GM18499 (cell line): ENCODE measurements around the gene SETD3.

Experiments used
- ATAC-seq: cut with Tn5 transposase; IDR thresholded peaks from one replicate; pipeline ENCODE4 v1.9.1; 2021; ENCODE audit warnings: moderate number of reproducible peaks; ENCODE audit not compliant: insufficient read depth, unreplicated experiment

The SETD3 gene

DNA sequence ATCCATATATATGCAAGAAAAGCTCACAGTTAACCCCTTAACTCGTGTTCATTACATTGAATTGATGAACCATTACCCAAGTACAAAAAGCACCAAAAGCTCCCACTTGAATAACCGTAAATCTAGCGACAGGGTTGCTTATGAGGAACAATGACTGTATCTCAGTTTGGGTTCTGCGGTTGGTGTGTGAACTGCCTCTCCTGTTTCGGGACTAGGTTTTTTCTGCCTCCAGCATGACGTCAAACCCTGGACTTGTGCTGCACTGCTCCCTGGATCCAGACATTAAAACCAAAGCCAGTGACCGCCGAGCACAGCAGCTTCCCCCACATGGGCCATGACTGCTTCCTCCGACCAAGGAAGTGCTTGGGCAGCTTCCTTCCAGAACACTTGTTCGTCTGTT lies 77.7 kb downstream of the SETD3 start:
- no peak for ATAC-seq

DNA sequence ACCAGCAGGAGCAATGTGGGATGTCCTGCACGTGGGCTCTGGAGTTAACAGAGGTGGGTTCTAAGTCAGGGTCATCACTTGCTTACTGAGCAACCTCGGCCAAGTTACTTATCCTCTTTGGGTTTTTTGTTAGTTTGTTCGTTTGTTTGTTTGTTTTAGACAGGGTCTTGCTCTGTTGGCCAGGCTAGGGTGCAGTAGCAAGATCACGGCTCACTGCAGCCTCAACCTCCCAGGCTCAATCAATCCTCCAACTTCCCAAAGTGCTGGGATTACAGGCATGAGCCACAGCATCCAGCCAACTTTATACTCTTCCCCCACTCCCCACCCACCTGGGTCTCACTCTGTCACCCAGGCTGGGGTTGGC lies 78.4 kb downstream of the SETD3 start:
- no peak for ATAC-seq

DNA sequence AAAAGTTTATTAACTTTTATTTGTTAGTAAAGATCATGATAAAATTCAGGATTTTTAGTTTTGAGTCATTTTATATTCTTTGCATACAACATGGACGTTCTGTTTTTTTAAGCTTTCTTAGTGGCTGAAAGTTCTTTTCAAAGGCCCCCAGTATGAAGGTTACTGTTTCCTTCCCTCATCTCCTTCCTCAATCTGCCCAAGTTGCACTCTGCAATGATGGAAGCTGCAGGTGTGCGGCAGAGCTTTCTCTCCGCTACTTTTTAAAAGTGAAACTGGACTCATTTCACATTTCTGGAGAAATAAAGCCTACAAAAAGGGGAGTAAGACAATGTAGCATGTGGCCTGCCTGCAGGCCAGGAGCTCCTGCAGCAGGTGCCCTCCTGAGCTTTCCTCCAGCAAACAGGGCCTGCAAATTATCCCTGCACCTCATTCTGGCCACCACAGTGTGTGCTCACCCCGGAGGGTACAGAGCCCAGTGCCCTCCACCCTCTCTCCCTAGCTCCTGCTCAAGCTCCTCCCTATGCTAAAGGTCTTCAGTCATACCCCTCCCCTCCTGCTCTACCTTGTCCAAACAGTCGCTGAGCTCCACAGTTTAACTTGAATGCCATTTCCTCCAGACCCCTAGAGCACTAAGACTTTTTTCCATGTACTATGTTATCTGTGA lies 78.9 kb downstream of the SETD3 start:
- ATAC-seq, result no peak

DNA sequence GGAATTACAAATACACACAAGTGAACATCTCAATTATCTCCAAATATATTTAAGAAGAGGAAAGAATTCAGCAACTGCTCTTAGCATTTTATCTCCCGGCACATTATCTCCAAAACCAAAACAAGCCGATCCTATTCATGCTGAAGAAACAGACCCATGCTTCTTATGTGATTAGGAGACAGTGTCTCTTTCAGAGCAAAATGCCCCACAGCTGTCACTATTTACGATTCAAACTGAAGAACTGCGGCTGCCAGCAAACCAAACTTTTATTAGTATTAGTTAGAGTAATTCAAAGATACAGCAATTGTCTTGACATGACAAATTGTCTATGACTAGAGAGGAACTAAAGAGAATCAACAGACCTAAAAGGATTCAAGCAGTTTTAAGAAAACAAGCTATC lies 79.4 kb downstream of the SETD3 start:
- no peak for ATAC-seq

DNA sequence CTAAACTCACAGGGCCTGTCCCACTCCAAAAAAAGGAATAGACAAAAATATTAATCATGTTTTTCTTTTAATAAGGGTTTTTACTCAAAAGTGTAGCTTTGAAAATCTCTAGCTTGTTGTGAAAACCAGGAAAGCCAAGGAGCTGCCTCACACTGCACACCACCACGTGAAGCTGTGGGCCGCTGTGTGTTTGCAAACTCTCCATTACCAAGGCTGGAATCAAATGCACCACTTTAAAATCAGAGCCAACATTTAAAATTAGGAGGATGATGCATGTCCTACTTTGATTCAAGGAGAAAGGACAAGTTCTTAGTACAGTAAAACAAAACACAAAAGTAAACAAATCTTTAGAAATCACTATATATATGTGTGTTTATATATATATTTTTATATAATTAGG lies 83.0 kb downstream of the SETD3 start:
- no peak for ATAC-seq

DNA sequence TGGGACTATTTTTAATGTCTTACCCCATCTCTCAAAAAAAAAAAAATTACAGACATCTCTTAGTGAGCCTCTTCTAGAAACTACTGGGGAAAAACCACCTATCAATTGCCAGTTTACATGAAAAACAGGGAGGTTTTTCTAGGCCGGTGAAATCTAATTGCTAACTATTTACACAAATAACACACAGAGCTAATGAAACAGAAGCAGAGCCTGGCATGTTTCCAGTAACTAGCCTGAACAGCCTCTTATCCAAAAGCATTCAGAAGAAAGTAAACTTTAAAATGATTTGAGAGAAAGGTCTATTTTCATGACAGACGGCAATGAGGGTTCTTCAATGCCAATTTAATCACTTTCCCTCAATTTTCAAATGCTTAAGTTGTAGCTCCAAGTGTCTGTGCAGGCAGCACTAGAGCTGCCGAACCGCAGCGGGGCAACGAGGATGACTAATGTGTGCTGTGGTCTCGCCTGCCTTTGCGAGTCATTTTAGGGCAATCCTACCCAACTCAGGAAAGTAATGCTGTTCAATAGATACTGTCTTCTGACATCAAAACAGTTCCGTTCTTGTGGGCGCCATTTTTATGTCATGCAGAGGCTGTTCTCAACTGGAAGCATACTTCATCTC lies 84.6 kb downstream of the SETD3 start:
- no peak for ATAC-seq

DNA sequence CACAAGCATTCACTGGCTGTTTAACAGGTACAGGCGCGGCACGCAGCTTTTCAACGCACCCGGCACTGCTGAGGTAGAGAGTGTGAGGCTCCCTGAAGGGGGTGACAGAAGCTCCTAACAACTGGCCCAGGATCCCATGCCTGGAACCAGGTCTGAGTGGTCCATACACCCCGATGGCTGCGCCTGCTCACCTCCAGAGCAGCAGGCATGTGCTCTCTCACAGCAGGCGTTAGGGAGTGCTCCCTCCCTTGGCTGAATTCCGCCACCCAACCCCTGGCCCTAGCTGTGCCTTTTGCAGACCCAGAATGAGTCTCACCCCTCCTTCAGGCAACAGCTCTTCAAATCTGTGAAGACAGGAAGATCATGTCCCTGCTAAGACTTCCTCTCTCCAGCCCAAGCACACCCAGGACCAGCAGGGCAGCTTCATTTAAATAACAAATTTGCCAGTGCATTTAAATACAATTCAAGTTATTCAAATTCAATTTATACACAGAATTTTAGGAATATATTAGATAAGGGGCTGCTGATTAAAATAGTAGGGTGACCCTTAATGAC lies 86.0 kb downstream of the SETD3 start:
- no peak for ATAC-seq

DNA sequence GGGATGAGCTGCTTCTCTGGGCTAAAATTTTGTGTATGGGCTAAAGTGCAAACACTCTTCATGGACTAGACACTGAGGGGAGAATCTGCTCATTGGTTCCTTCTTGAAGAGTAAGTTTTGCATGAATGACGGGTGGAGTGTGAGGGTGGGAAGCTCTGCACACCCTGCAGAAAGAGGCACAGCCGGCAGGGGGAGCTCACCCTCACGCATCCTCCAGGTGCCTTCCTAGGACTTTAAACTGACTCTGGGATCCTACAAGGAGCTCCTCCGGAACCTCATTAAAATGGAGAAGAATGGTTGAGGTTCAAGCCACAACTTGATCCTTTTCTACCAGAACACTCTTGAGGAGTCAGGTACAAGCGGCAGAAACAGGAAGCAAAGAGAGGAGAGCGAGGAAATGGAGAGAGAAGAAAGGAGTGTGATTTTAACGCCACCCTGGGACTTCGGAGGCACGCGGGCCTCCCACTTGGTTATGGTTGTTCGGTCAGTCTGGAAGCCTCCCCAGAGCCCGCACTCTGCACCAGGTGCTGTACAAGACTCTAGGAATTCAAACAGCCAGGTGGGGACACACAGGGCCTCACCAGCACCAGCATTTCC lies 87.5 kb downstream of the SETD3 start:
- ATAC-seq, result no peak

DNA sequence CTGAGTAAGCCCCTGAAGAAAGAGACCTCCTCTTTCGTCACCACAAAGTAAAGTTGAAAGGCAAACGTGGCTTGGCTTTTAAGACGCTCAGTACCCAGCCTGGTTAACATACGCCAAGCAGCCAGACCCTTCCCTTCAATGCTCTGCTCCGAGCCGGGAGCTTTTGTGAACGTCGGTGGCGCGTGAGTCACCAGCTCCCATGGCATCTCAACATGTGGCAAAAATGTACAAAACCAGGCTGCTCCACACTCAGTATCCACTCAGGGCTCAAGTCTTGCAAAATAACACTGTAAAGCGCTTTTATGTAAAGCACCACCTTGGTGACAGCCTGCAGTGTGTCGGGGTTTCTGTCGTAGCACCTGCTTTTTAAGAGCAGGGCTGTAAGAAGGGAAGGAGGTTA lies 89.0 kb downstream of the SETD3 start:
- ATAC-seq, result no peak

DNA sequence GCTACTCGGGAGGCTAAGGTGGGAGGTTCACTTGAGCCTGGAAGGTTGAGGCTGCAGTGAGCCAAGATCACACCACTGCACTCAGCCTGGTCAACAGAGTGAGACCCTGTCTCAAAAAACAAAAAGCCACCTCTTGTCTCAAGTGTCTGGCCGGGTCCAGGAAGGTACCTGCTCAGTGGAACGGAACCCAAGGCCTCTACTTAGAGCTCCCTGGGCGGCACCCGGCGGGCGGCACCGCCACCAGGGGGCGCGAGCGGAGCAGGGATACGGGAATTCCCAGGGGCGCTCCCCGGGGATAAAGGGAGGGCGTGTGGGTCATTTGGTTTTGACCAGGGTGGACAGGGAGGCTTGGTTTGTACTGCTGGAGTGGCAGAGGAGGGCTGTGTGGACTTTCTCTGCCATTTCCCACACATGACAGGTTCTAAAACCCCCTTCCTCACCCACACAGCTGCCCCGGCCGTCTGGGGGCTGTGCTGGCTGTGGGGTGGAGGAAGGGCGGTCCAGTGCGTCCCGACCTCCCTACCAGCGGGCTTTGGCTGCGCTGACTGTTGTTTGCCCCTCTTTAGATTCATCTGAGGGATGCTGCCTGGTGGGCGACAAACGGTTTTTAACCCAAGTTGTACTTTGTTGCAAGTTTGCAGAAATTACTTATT lies 91.4 kb downstream of the SETD3 start:
- no peak for ATAC-seq

DNA sequence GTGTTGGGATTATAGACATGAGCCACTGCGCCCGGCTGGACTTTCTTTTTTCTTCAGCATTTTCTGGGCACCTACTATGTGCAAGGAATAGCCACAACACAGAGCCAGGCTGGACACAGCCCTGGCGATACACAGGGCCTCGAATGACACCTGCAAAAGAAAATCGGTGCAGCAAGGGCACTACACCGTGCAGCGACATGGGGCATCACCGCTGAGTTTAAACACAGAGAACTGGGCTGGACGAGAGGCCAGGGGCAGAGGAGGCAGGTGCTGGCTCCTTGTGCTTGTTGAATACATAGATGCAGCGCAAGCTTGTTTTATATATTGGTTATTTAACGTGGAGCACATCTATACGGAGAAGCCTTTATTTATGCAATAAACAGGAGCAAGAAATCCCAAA lies 92.4 kb downstream of the SETD3 start:
- ATAC-seq, result no peak

DNA sequence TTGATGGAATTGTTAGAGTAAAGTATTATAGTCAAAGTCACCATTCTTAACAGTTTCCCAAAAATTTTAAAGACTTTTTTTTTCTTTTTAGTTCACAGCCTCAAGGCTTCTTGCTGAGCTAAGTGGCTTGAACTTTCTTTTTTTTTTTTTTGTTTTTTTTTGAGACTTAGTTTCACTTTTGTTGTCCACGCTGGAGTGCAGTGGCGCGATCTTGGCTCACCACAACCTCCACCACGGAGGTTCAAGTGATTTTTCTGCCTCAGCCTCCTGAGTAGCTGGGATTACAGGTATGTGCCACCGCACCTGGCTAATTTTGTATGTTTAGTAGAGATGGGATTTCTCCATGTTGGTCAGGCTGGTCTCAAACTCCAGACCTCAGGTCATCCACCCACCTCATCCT lies 92.8 kb downstream of the SETD3 start:
- no peak for ATAC-seq

DNA sequence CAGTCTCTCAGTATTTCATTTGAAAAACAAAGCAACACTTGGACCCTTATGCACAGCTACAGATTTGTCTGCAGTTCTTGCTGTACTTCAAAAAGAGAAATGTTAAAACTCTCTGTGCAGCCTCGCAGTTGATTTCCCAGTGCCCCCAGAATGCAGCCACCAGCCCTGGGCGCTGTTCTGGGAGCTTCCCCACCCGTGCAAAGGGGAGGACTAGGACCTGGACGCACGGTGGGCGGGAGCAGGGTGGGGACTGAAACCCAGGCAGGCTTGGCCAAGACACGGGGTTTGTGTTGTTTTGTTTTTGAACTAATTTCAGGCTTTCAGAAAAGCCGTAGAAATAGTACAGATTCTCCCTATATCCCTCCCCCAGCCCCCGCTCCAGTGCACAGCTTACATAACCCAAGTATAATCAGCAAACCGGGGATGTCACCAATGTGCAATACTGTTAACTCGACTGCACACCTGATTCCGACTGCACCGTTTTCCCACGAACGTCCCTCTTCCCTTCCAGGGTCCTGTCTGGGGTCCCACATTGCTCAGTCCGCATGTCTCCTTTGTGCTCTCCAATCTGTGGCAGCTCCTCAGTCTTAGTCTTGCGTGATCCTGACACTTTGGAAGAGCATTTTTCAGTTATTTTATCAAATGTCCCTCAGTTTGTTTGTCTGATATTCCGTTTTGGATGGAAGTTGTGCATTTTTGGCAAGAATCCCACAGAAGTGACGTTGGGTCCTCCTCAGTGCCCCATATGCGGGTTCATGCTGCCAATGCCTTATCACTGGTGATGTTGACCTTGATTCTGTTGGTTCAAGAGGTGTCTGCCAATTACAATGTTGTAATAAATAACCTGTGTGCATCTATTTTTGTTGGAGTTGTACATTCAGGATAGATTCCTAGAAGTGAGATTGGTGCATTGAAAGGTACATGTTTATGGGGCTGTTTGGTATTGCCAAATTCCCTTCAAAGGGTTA lies 95.9 kb downstream of the SETD3 start:
- ATAC-seq, result no peak

DNA sequence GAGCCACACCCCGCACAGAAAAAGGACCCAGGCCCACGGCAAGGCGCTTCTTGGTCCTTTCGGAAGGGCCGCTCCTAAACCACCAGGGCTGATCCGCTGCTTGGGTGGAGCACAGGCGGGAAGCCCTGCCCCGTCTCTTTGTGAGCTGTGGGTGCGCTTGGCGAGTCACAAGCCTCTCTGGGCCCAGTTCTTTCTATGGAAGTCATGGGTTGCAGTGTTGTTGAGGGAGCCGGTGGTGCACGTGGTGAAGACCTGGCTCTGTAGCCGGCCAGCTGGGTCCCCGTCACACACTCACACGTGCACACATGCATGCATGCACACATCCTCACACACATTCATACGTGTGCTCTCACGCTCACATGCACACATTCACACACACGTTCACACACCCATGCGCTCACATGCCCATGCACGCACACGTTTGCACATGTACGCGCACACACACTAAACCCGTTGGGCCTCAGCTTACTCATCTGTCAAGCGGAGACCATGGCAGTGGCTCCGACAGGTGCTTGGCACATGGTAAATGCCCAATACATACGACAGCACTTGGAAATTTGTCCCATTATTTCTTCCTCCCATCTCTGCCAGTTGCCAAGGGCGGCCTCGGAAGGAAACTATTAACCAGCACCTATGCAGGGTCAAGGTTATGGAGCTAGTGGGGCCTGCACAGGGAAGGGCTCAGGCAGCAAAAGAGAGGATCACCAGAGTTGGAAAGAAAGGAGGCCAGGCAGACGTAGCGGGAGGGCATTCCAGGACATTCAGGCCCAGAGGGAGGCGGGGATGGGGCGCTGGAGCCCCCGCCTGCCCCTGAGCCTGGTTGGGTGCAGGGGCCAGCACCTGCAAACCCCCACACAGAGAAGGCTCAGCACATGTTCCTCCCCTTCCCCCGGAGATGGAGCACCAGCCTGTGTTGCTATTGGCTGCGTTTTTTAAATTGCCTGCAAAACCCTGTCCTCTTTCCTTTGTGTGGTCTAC lies 96.9 kb downstream of the SETD3 start:
- ATAC-seq, result no peak

DNA sequence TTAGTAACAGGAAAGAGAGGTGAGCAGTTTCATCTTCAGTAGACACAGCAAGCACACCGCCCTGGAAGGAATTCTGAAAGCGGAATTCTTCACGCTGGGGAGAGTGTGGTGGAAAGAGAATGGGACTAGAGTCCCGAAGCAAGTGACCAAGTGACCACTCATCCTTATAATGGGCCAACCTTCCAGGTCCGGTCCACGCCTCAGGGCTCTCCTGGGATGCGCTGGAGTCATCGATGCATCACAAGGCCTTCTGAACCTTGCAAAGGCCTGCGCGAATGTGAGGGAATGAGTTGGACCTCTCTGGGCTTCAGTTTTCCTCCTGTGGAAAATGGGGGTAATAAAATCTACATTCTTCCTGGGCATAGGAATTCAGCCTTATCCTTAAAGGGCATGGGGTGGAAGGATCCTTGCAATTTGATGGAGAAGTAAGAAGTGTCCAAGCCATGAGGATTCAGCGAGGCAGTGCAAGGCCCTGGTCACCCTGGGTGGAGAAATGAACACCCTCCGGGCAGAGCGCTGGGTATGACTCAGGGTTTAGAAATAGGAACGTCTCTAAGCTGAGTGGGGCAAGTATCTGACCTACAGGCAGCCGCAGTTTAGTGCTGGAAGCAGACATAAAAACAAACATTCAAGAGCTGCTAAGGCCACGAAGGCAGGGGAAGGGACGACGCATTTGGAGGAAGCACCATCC lies 97.7 kb downstream of the SETD3 start:
- no peak for ATAC-seq

DNA sequence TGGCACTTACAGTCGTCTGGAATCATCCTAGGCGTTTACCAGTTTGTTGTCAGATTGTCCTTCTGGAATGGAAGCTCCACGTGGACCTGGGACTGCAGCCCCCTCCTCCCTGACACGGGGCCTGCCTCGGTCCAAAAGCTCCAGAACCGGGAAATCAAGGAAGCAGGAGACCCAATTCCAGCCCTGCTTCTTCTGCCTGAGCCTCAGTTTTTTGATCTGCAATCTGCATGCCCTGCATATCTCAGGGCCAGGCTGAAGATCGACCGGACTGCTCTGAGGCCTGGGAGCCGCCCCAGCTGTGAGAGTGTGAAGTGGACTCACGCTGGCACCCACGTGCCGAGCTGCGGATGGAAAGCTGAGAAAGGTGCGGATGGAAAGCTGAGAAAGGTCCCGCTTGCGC lies 98.6 kb downstream of the SETD3 start:
- ATAC-seq, result no peak

DNA sequence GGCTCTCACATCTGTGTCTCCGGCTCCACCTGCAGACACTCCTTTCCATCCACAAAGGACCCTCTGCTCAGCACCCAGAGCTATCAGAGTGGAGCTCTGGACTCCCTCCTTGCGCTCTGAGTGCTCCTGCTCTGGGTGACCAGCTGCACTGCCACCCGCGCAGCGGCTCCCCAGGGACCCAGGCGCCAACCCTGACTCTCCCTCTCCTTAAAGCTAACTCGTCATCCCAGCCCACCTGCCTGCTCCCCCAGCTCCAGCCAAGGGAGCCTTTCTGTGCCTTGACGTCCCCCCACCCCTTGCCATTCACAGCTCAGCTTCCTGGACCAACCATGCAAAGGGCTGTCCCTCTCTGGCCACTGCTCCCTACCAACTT lies 99.0 kb downstream of the SETD3 start:
- no peak for ATAC-seq

DNA sequence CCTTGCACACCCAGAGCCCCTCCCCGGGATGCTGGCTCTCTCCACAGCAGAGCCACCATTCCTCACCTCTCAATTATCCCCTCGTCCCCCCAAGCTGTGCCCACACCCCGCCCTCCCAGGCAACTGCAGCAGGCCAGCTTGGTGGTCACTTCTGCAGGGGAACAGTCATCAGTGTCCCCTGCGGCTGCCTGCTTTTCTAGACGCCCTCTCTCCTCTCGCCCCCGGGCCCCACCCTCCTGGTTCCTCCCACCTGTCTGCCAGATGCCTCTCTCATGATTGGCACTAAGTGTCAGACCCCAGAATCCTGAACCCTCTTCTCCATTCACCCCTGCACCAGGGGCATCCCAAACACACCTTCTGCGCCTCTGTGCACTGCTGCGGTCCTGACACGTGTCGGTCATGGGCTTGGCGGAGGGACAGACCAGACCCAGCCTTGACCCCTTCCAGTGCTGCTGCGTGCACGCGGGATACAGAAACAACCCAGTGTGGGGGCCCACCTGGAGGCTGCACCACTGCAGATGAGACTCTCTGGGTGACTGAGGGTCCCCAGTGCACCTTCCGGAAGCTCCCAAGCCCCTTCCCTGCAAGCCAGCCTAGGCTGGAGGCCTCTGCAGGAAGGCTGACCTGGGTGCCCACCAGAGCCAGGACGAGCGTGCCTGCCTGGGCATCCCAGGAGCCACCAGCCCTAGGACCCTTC lies 99.5 kb downstream of the SETD3 start:
- no peak for ATAC-seq
